HepG2 (cell line): ENCODE results near the gene MORN1. TPM values are rescaled to one million over a fixed set of nuclear protein-coding genes. Genes with fewer than 3 reads are reported as not detected.

Source experiments
- AGO2 ChIP-seq: fragments of 200-400 bp; formaldehyde crosslinking; optimal IDR thresholded peaks from 2 replicates; pipeline ENCODE3; 2017; ENCODE audit warnings: mild to moderate bottlenecking, low read depth, low read length, moderate library complexity
- ATAD3A ChIP-seq: sonication (generic); formaldehyde crosslinking; IDR thresholded peaks from 2 replicates; pipeline ENCODE4 v1.4.0; 2020; ENCODE audit warnings: missing genetic modification reagents
- HNRNPL ChIP-seq: fragments of 200-400 bp; formaldehyde crosslinking; IDR thresholded peaks from 2 replicates; pipeline ENCODE4 v1.6.1; 2017; ENCODE audit warnings: mild to moderate bottlenecking, low read depth, low read length
- HOXA3 ChIP-seq: sonication (generic); formaldehyde crosslinking; IDR thresholded peaks from 2 replicates; pipeline ENCODE4 v1.5.0; 2020; ENCODE audit warnings: missing genetic modification reagents
- NR2F6 ChIP-seq, 2 experiments: IDR thresholded peaks; 2 replicates each; pipeline ENCODE4 v1.6.1; 2016; ENCODE audit warnings: antibody characterized with exemption in 1 of 2, mild to moderate bottlenecking in 1 of 2
- SALL1 ChIP-seq: sonication (generic); formaldehyde crosslinking; IDR thresholded peaks from 2 replicates; pipeline ENCODE4 v1.8.0; 2022; ENCODE audit warnings: mild to moderate bottlenecking, missing genetic modification reagents
- SMC3 ChIP-seq: IDR thresholded peaks from 2 replicates; pipeline ENCODE4 v1.6.1; 2011; ENCODE audit warnings: low read length, improper control_type of control experiment
- ZNF143 ChIP-seq: sonication (generic); formaldehyde crosslinking; IDR thresholded peaks from 2 replicates; pipeline ENCODE4 v1.4.0; 2020; ENCODE audit warnings: missing genetic modification reagents
- ZNF224 ChIP-seq: sonication (generic); formaldehyde crosslinking; IDR thresholded peaks from 2 replicates; pipeline ENCODE4 v1.5.0; 2020; ENCODE audit warnings: mild to moderate bottlenecking, missing genetic modification reagents
- ZNF234 ChIP-seq: sonication (generic); formaldehyde crosslinking; conservative IDR thresholded peaks from 2 replicates; pipeline ENCODE4 v1.5.1; 2020; ENCODE audit warnings: mild to moderate bottlenecking, missing genetic modification reagents
- ZNF652 ChIP-seq: IDR thresholded peaks from 2 replicates; pipeline ENCODE4 v1.6.1; 2016; ENCODE audit warnings: low read depth, borderline replicate concordance
- ZNF792 ChIP-seq: IDR thresholded peaks from 2 replicates; pipeline ENCODE4 v1.6.1; 2016
- ZNF83 ChIP-seq: sonication (generic); formaldehyde crosslinking; IDR thresholded peaks from 2 replicates; pipeline ENCODE4 v1.4.0; 2020; ENCODE audit warnings: missing genetic modification reagents, mild to moderate bottlenecking, borderline replicate concordance
- ZNF879 ChIP-seq: sonication (generic); formaldehyde crosslinking; IDR thresholded peaks from 2 replicates; pipeline ENCODE4 v1.8.1; 2023; ENCODE audit warnings: missing genetic modification reagents
- ZSCAN21 ChIP-seq: sonication (generic); formaldehyde crosslinking; IDR thresholded peaks from 2 replicates; pipeline ENCODE4 v1.8.0; 2022; ENCODE audit warnings: mild to moderate bottlenecking, missing genetic modification reagents, moderate library complexity, borderline replicate concordance
- polyA plus RNA-seq, 8 experiments: library from polyadenylated mRNA; depleted of rRNA in 3 of 8; stranded (reverse) in 7 of 8; unstranded in 1 of 8; fragments of >200 nt; fragmentation: Illumina TruSeq in 4 of 8; extraction: Trizol in 4 of 8; gene quantifications; 2 replicates each; pipeline versions ENCODE4 v1.2.1 to v1.2.3, GENCODE V29; 2011 to 2016; ENCODE audit warnings: low read depth in 4 of 8, missing spikeins in 1 of 8, mixed read lengths in 1 of 8; ENCODE audit not compliant: insufficient read depth in 1 of 8
- total RNA-seq, 5 experiments: library from RNA; depleted of rRNA; stranded (reverse); fragments of >200 nt; fragmentation: Illumina TruSeq; extraction: Trizol; gene quantifications; 2 replicates each; pipeline ENCODE4 v1.2.3, GENCODE V29; 2016; ENCODE audit warnings: low read depth in 1 of 5
- TF ChIP-seq, protein P1 (sequence below): fragments of 450-650 bp; IDR thresholded peaks from 2 replicates; pipeline ENCODE4 v1.6.1; 2017
- TF ChIP-seq, protein P2 (sequence below): sonication (generic); formaldehyde crosslinking; IDR thresholded peaks from 2 replicates; pipeline ENCODE4 v1.5.0; 2020; ENCODE audit warnings: missing genetic modification reagents
- TF ChIP-seq, protein P3 (sequence below): sonication (generic); formaldehyde crosslinking; IDR thresholded peaks from 2 replicates; pipeline ENCODE4 v1.4.0; 2020; ENCODE audit warnings: missing genetic modification reagents

The MORN1 gene
- total and polyA plus RNA-seq, 2 of the 13 experiments (the other 11 are each of a cell fraction or from before 2014, with no cell fraction given) = 3.1 to 6.5 TPM

DNA sequence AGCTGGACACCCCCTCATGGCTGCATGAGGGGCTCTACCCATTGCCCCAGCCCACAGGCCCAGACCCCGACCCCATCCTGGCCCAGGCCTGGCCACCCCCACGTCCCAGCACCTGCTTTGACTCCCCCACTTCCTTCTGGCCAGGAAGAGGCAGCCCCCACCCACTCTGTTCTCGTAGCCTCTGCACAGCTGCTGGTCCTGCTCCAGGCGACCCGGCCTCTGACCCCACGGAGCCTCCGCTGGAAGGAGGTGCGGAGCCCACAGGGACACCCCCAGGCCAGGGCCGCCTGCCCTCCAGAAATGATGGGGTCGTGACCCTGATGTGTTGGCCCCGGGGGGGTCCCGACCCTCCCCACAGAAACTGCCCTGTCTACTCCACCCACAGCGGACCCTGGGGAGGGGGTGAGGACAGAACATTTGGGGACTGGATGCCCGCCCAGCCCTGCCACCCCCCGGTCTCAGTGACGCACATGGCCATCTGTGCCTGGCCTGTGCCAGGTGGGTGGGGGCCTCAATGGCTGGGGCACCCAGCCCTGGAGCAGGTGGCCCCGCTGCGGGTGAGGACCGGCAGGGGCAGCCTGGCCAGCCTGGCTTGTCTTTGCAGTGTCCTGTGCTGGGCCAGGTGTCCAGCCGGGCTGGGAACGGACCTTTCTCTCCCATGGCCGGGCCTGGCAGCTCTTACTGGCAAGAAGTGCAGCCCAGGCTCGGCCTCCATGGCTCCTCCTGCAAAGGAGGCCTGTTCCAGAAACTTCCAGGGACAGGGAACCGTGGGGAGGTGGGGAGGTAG, 78.6 kb downstream of the MORN1 start (continued):
- TF ChIP-seq, protein P1, sequence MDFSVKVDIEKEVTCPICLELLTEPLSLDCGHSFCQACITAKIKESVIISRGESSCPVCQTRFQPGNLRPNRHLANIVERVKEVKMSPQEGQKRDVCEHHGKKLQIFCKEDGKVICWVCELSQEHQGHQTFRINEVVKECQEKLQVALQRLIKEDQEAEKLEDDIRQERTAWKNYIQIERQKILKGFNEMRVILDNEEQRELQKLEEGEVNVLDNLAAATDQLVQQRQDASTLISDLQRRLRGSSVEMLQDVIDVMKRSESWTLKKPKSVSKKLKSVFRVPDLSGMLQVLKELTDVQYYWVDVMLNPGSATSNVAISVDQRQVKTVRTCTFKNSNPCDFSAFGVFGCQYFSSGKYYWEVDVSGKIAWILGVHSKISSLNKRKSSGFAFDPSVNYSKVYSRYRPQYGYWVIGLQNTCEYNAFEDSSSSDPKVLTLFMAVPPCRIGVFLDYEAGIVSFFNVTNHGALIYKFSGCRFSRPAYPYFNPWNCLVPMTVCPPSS = no peak
- TF ChIP-seq SALL1 (CRISPR knock-in tag) (0 out of 2 replicates have a peak, but pooled peaks have one; percentile 12), NR2F6 (IDR thresholded peaks at IDR 0.05) (0 out of 2 replicates have a peak, but pooled peaks have one; percentile 12), NR2F6 (CRISPR knock-in tag; IDR thresholded peaks at IDR 0.05) (no peak), ZSCAN21 (CRISPR knock-in tag) (peak; percentile 30; the same call in 1 of the 2 replicates), ZNF879 (CRISPR knock-in tag) (no peak), ZNF224 (CRISPR knock-in tag) (no peak), AGO2 (peak; percentile 84), HOXA3 (CRISPR knock-in tag) (no peak), HNRNPL (peak; percentile 57; the same call in 1 of the 2 replicates), ZNF143 (CRISPR knock-in tag) (no peak), ZNF234 (CRISPR knock-in tag) (no peak), ZNF792 (CRISPR knock-in tag) (no peak), ZNF83 (CRISPR knock-in tag) (no peak), SMC3 (no peak), ZNF652 (CRISPR knock-in tag) (no peak), ATAD3A (CRISPR knock-in tag) (no peak)
- TF ChIP-seq, protein P2, sequence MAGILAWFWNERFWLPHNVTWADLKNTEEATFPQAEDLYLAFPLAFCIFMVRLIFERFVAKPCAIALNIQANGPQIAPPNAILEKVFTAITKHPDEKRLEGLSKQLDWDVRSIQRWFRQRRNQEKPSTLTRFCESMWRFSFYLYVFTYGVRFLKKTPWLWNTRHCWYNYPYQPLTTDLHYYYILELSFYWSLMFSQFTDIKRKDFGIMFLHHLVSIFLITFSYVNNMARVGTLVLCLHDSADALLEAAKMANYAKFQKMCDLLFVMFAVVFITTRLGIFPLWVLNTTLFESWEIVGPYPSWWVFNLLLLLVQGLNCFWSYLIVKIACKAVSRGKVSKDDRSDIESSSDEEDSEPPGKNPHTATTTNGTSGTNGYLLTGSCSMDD = no peak
- TF ChIP-seq, protein P3, sequence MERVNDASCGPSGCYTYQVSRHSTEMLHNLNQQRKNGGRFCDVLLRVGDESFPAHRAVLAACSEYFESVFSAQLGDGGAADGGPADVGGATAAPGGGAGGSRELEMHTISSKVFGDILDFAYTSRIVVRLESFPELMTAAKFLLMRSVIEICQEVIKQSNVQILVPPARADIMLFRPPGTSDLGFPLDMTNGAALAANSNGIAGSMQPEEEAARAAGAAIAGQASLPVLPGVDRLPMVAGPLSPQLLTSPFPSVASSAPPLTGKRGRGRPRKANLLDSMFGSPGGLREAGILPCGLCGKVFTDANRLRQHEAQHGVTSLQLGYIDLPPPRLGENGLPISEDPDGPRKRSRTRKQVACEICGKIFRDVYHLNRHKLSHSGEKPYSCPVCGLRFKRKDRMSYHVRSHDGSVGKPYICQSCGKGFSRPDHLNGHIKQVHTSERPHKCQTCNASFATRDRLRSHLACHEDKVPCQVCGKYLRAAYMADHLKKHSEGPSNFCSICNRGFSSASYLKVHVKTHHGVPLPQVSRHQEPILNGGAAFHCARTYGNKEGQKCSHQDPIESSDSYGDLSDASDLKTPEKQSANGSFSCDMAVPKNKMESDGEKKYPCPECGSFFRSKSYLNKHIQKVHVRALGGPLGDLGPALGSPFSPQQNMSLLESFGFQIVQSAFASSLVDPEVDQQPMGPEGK (CRISPR knock-in tag) = peak; percentile 42; the same call in 1 of the 2 replicates
- TF ChIP-seq, all 625 proteins: peak for 12
